Effector memory CD4-positive, alpha-beta T cell (primary cell): Measurements from ENCODE around the gene MMP13.
"Not testable (repeated sequence)": the region's sequence is repeated elsewhere in the genome, so short reads cannot be mapped to it uniquely, and the experiment has no call there.

Experiments used
- DNase-seq, 3 donors: peaks; one replicate each; pipeline ENCODE4 v3.0.0-alpha.2; 2020
- H3K27ac ChIP-seq: 2 replicates; pipeline ENCODE4 v1.7.0; 2013; ENCODE audit warnings: mild to moderate bottlenecking, low read length, moderate library complexity; ENCODE audit not compliant: insufficient read depth, poor library complexity, severe bottlenecking
- H3K27me3 ChIP-seq: replicated peaks from 2 replicates; pipeline ENCODE4 v1.7.0; 2013; ENCODE audit warnings: mild to moderate bottlenecking, low read length; ENCODE audit not compliant: insufficient read depth, control insufficient read depth, poor library complexity, severe bottlenecking
- H3K36me3 ChIP-seq: 2 replicates; pipeline ENCODE4 v1.7.0; 2013; ENCODE audit warnings: mild to moderate bottlenecking, low read length, moderate library complexity; ENCODE audit not compliant: control insufficient read depth, insufficient read depth
- H3K4me1 ChIP-seq: 2 replicates; pipeline ENCODE4 v1.7.0; 2013; ENCODE audit warnings: low read length, mild to moderate bottlenecking; ENCODE audit not compliant: control insufficient read depth, insufficient read depth, poor library complexity, severe bottlenecking
- H3K4me3 ChIP-seq: 2 replicates; pipeline ENCODE4 v1.7.0; 2013; ENCODE audit warnings: low read length, low read depth, mild to moderate bottlenecking; ENCODE audit not compliant: insufficient read depth, poor library complexity, severe bottlenecking
- H3K9me3 ChIP-seq: 2 replicates; pipeline ENCODE4 v1.7.0; 2013; ENCODE audit warnings: mild to moderate bottlenecking, low read length, moderate library complexity; ENCODE audit not compliant: control insufficient read depth
- total RNA-seq, 3 donors: gene quantifications; one replicate each; lab custom pipeline; 2026; lab: John Stamatoyannopoulos, UW

Gene MMP13
- total RNA-seq = 0 reads per million in 3 donors

GRCh38 chr11:102955624-102956023, at the start of gene MMP13:
MMP13 (minus strand) TSS chr11:102955732; CDS start chr11:102955705, 27 bp downstream.
- DNase-seq = no peak
- H3K36me3 ChIP-seq = no peaks in the 10 kb centered on the region
- no peaks in the 10 kb centered on the region for H3K27me3 ChIP-seq
- H3K4me1 ChIP-seq = no peaks in the 10 kb centered on the region
- H3K4me3 ChIP-seq = no peak within 1 kb of the TSS
- H3K27ac ChIP-seq = no peak within 1 kb of the TSS
- no peaks in the 10 kb centered on the region for H3K9me3 ChIP-seq

DNA sequence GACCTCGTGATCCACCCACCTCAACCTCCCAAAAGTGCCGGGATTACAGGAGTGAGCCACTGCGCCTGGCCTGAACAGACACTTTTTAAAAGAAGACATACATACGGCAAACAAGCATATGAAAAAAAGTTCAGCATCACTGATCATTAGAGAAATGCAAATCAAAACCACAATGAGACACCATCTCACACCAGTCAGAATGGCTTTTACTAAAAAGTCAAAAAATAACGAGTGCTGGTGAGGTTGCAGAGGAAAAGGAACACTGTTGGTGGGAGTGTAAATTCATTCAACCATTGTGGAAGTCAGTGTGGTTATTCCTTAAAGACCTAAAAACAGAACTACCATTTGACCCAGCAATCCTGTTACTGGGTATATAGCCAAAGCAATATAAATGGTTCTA, 48.7 kb upstream of the MMP13 start:
- not testable (repeated sequence) for H3K27ac ChIP-seq, H3K27me3 ChIP-seq

GRCh38 chr11:102994105-102994504, 38.6 kb upstream of the MMP13 start:
- Histone ChIP-seq H3K36me3 (no peaks in the 10 kb centered on the region), H3K4me3 (no peak overlapping the region), H3K27ac (no peak overlapping the region), H3K27me3 (no peaks in the 10 kb centered on the region), H3K4me1 (no peaks in the 10 kb centered on the region), H3K9me3 (no peaks in the 10 kb centered on the region)
- DNase-seq = no peak

More for the DNA sequence above, 48.7 kb upstream of the MMP13 start:
- DNase-seq, H3K4me3 ChIP-seq, H3K9me3 ChIP-seq, H3K36me3 ChIP-seq, H3K4me1 ChIP-seq: not testable (repeated sequence)

- Histone ChIP-seq H3K36me3 (no peaks in the 10 kb centered on the region), H3K27ac (no peak overlapping the region), H3K4me3 (no peak overlapping the region), H3K9me3 (no peaks in the 10 kb centered on the region), H3K4me1 (no peaks in the 10 kb centered on the region), H3K27me3 (no peaks in the 10 kb centered on the region)
- DNase-seq = no peak
These were observed 36.2 kb upstream of the MMP13 start for GRCh38 chr11:102991776-102992175.

DNA sequence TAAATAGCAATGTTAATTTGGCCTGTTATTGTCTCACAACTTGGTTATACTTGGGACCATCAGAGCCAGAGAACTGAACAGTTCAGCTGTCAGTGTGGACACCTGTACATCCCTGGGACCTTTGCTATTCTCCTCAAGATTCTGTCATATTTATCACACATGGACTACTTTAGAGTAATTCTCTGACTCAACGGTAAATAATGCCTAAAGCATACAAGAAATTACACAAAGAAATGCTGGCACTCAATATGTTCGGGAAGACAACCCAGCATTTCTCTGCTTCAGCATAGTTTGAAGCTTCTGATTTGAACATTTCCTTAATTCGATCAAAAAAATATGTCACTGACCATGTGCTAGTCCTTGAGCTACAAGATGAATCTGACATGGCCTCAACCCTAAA, 34.6 kb upstream of the MMP13 start:
- Histone ChIP-seq H3K9me3 (no peaks in the 10 kb centered on the region), H3K27me3 (no peaks in the 10 kb centered on the region), H3K4me3 (no peak overlapping the region), H3K36me3 (no peaks in the 10 kb centered on the region), H3K27ac (no peak overlapping the region), H3K4me1 (no peaks in the 10 kb centered on the region)
- DNase-seq = no peak

GRCh38 chr11:102989379-102990047, 34.0 kb upstream of the MMP13 start:
- Histone ChIP-seq H3K27me3 (no peaks in the 10 kb centered on the region), H3K27ac (no peak overlapping the region), H3K36me3 (no peaks in the 10 kb centered on the region), H3K4me1 (no peaks in the 10 kb centered on the region), H3K4me3 (no peak overlapping the region), H3K9me3 (no peaks in the 10 kb centered on the region)
- DNase-seq = no peak

DNA sequence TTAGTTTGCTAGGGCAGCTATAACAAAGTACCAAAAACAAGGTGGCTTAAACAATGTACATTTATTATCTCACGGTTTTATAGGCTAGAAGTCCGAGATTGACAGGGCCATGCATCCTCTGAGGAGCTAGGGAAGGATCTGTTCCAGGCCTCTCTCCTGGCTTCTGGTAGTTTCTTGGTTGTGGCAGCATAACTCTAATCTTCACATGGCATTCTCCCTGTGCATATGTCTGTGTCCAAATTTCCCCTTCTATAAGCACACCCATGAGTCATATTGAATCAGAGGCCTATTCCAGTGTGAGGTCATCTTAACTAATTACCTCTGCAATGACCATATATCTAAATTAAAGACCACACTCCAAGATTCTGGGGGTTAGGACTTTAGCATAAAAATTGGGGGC, 31.3 kb upstream of the MMP13 start:
- no peaks in the 10 kb centered on the region for H3K27me3 ChIP-seq
- no peak overlapping the region for H3K27ac ChIP-seq
- H3K4me3 ChIP-seq = no peak overlapping the region
- no peaks in the 10 kb centered on the region for H3K9me3 ChIP-seq
- H3K4me1 ChIP-seq = no peaks in the 10 kb centered on the region
- no peak for DNase-seq
- no peaks in the 10 kb centered on the region for H3K36me3 ChIP-seq

DNA sequence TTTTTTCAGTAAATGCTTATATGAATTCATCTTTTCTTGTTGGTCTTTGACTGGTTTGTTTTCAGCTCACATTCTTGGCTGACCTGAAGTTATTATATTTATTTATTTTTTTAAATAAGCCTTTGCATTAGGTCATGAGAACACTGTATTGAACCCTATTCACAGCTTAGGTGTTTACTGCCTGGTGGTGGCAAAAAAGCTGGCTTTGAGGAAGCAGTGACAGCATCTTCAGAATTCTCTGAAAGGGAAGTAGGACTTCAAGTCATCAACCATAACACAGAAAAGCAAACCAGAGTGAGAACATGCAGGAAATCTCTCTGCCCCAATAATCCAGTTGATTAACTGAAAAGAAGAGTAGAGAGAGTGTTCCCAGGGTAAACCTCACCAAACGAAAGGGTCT, 30.3 kb upstream of the MMP13 start:
- Histone ChIP-seq H3K27ac (no peak overlapping the region), H3K27me3 (no peaks in the 10 kb centered on the region), H3K4me3 (no peak overlapping the region), H3K4me1 (no peaks in the 10 kb centered on the region), H3K36me3 (no peaks in the 10 kb centered on the region), H3K9me3 (no peaks in the 10 kb centered on the region)
- no peak for DNase-seq

GRCh38 chr11:102983486-102983885, 28.0 kb upstream of the MMP13 start:
- no peak overlapping the region for H3K4me3 ChIP-seq
- no peak for DNase-seq
- no peaks in the 10 kb centered on the region for H3K36me3 ChIP-seq
- H3K27me3 ChIP-seq = no peaks in the 10 kb centered on the region
- H3K9me3 ChIP-seq = no peaks in the 10 kb centered on the region
- H3K4me1 ChIP-seq = no peaks in the 10 kb centered on the region
- no peak overlapping the region for H3K27ac ChIP-seq

DNA sequence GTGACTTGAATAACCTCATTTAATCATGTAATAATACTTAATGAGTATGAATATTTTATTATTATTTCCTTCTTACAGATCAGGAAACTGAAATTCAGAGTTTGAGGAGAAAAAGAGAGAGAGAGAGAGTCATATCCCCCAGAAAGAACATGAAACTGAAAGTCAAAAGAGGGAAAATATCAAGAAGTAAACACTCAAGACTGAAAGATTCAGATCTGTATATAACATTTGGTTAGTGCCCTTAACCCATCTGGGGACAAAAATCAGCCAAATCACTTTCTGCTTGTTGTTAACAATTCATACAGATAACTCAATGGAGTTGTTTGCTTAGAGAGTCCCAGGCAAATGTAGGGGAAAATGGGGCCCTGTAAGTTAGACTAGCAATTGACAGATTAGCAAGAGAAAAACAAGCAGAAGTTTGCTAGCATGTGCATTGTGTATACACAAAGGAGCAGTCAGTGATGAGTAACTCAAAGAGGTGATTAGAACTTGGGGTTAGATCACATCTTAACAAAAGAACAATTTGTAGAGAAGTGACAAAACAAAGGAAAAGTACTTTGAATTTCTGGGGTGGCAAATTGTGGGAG, 25.9 kb upstream of the MMP13 start:
- Histone ChIP-seq H3K36me3 (no peaks in the 10 kb centered on the region), H3K4me1 (no peaks in the 10 kb centered on the region), H3K27ac (no peak overlapping the region), H3K4me3 (no peak overlapping the region), H3K9me3 (no peaks in the 10 kb centered on the region), H3K27me3 (no peaks in the 10 kb centered on the region)
- DNase-seq = no peak
